HepG2 (cell line): ENCODE measurements around the gene HSPA1A. TPM values are rescaled to one million over a fixed set of nuclear protein-coding genes. Genes with fewer than 3 reads are reported as not detected.

Source experiments
- ARID2 ChIP-seq: sonication (generic); formaldehyde crosslinking; IDR thresholded peaks from 2 replicates; pipeline ENCODE4 v1.8.1; 2022; ENCODE audit warnings: mild to moderate bottlenecking, missing genetic modification reagents, borderline replicate concordance
- GATAD1 ChIP-seq: IDR thresholded peaks from 2 replicates; pipeline ENCODE4 v1.6.1; 2016; ENCODE audit warnings: missing genetic modification reagents, missing compliant biosample characterization
- GTF3A ChIP-seq: sonication (generic); formaldehyde crosslinking; conservative IDR thresholded peaks from 2 replicates; pipeline ENCODE4 v1.4.0; 2020; ENCODE audit warnings: mild to moderate bottlenecking, missing genetic modification reagents
- HNF4G ChIP-seq, 2 experiments: sonication (generic) in 1 of 2; formaldehyde crosslinking in 1 of 2; IDR thresholded peaks; 2 replicates each; pipeline versions ENCODE4 v1.4.0 to v1.6.1; 2011 to 2020; ENCODE audit warnings: borderline replicate concordance in 2 of 2, low read depth in 2 of 2, mild to moderate bottlenecking in 2 of 2, low read length in 1 of 2, missing genetic modification reagents in 1 of 2, moderate library complexity in 1 of 2
- KMT2B ChIP-seq: IDR thresholded peaks from 2 replicates; pipeline ENCODE4 v1.6.1; 2016; ENCODE audit warnings: missing genetic modification reagents, missing compliant biosample characterization
- MED1 ChIP-seq: sonication (generic); formaldehyde crosslinking; IDR thresholded peaks from 2 replicates; pipeline ENCODE4 v1.4.0; 2020; ENCODE audit warnings: missing genetic modification reagents
- MEIS2 ChIP-seq: sonication (generic); formaldehyde crosslinking; IDR thresholded peaks from 2 replicates; pipeline ENCODE4 v1.9.0; 2021; ENCODE audit warnings: mild to moderate bottlenecking, missing genetic modification reagents
- NFE2 ChIP-seq: sonication (generic); formaldehyde crosslinking; IDR thresholded peaks from 2 replicates; pipeline ENCODE4 v1.4.0; 2020; ENCODE audit warnings: missing genetic modification reagents
- NR2F2 ChIP-seq: IDR thresholded peaks from 2 replicates; pipeline ENCODE4 v1.6.1; 2012; ENCODE audit warnings: low read depth, inconsistent platforms, borderline replicate concordance
- PITX1 ChIP-seq: sonication (generic); formaldehyde crosslinking; IDR thresholded peaks from 2 replicates; pipeline ENCODE4 v1.5.1; 2020; ENCODE audit warnings: mild to moderate bottlenecking, missing genetic modification reagents
- U2AF2 ChIP-seq: fragments of 200-400 bp; formaldehyde crosslinking; IDR thresholded peaks from 2 replicates; pipeline ENCODE4 v1.6.1; 2017; ENCODE audit warnings: low read depth, mild to moderate bottlenecking, low read length
- ZBTB38 ChIP-seq: sonication (generic); formaldehyde crosslinking; IDR thresholded peaks from 2 replicates; pipeline ENCODE4 v1.5.1; 2020; ENCODE audit warnings: mild to moderate bottlenecking, missing genetic modification reagents
- ZC3H4 ChIP-seq: sonication (generic); formaldehyde crosslinking; IDR thresholded peaks from 2 replicates; pipeline ENCODE4 v1.4.0; 2020; ENCODE audit warnings: missing genetic modification reagents, borderline replicate concordance
- ZMYM2 ChIP-seq: sonication (generic); formaldehyde crosslinking; IDR thresholded peaks from 2 replicates; pipeline ENCODE4 v1.8.0; 2022; ENCODE audit warnings: mild to moderate bottlenecking, missing genetic modification reagents
- polyA plus RNA-seq, 8 experiments: library from polyadenylated mRNA; depleted of rRNA in 3 of 8; stranded (reverse) in 7 of 8; unstranded in 1 of 8; fragments of >200 nt; fragmentation: Illumina TruSeq in 4 of 8; extraction: Trizol in 4 of 8; gene quantifications; 2 replicates each; pipeline versions ENCODE4 v1.2.1 to v1.2.3, GENCODE V29; 2011 to 2016; ENCODE audit warnings: low read depth in 4 of 8, missing spikeins in 1 of 8, mixed read lengths in 1 of 8; ENCODE audit not compliant: insufficient read depth in 1 of 8
- total RNA-seq, 5 experiments: library from RNA; depleted of rRNA; stranded (reverse); fragments of >200 nt; fragmentation: Illumina TruSeq; extraction: Trizol; gene quantifications; 2 replicates each; pipeline ENCODE4 v1.2.3, GENCODE V29; 2016; ENCODE audit warnings: low read depth in 1 of 5
- TF ChIP-seq, protein P1 (sequence below), 2 experiments: fragments of 450-650 bp in 1 of 2; sonication (generic) in 1 of 2; formaldehyde crosslinking; IDR thresholded peaks; 2 replicates each; pipeline versions ENCODE4 v1.5.0 to v1.8.0; 2020 to 2022; ENCODE audit warnings: mild to moderate bottlenecking in 1 of 2, missing genetic modification reagents in 1 of 2
- TF ChIP-seq, protein P2 (sequence below), 2 experiments: sonication (generic) in 1 of 2; formaldehyde crosslinking in 1 of 2; IDR thresholded peaks; 2 replicates each; pipeline versions ENCODE4 v1.4.0 to v1.6.1; 2018 to 2020; ENCODE audit warnings: missing genetic modification reagents in 2 of 2, borderline replicate concordance in 1 of 2, low read depth in 1 of 2, mild to moderate bottlenecking in 1 of 2, missing biosample characterization in 1 of 2
- TF ChIP-seq, protein P3 (sequence below): sonication (generic); formaldehyde crosslinking; IDR thresholded peaks from 2 replicates; pipeline ENCODE4 v1.4.0; 2020; ENCODE audit warnings: missing genetic modification reagents, borderline replicate concordance
- TF ChIP-seq, protein P4 (sequence below): sonication (generic); formaldehyde crosslinking; IDR thresholded peaks from 2 replicates; pipeline ENCODE4 v1.5.0; 2020; ENCODE audit warnings: mild to moderate bottlenecking, missing genetic modification reagents, borderline replicate concordance

The HSPA1A gene
- total and polyA plus RNA-seq, 2 of the 13 experiments (the other 11 are each of a cell fraction or from before 2014, with no cell fraction given): 44.5 to 85.0 TPM

GRCh38 chr6:31765910-31766794 is 49.2 kb upstream of the HSPA1A start (continued):
- peak; percentile 61; the same call in 1 of the 2 replicates for TF ChIP-seq ZBTB38
- TF ChIP-seq, protein P1, sequence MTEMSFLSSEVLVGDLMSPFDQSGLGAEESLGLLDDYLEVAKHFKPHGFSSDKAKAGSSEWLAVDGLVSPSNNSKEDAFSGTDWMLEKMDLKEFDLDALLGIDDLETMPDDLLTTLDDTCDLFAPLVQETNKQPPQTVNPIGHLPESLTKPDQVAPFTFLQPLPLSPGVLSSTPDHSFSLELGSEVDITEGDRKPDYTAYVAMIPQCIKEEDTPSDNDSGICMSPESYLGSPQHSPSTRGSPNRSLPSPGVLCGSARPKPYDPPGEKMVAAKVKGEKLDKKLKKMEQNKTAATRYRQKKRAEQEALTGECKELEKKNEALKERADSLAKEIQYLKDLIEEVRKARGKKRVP (CRISPR knock-in tag; IDR thresholded peaks at IDR 0.05): peak in 1 of 2 experiments; percentile 18; a peak in 1 of 4 replicates
- no peak for TF ChIP-seq ARID2 (CRISPR knock-in tag)
- no peak for TF ChIP-seq U2AF2
- TF ChIP-seq, protein P2, sequence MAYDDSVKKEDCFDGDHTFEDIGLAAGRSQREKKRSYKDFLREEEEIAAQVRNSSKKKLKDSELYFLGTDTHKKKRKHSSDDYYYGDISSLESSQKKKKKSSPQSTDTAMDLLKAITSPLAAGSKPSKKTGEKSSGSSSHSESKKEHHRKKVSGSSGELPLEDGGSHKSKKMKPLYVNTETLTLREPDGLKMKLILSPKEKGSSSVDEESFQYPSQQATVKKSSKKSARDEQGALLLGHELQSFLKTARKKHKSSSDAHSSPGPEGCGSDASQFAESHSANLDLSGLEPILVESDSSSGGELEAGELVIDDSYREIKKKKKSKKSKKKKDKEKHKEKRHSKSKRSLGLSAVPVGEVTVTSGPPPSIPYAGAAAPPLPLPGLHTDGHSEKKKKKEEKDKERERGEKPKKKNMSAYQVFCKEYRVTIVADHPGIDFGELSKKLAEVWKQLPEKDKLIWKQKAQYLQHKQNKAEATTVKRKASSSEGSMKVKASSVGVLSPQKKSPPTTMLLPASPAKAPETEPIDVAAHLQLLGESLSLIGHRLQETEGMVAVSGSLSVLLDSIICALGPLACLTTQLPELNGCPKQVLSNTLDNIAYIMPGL (CRISPR knock-in tag; IDR thresholded peaks at IDR 0.05; ENCODE audit: borderline replicate concordance in 1 of 2, low read depth in 1 of 2): 0 out of 4 replicates have a peak, but pooled peaks of 1 of the 2 experiments have one; percentile 33
- no peak for TF ChIP-seq HNF4G (IDR thresholded peaks at IDR 0.05; ENCODE audit: borderline replicate concordance, low read depth, low read length)
- TF ChIP-seq HNF4G (CRISPR knock-in tag; IDR thresholded peaks at IDR 0.05; ENCODE audit: borderline replicate concordance, low read depth): no peak
- 0 out of 2 replicates have a peak, but pooled peaks have one; percentile 67 for TF ChIP-seq MED1 (CRISPR knock-in tag)
- no peak for TF ChIP-seq ZMYM2
- TF ChIP-seq, protein P3, sequence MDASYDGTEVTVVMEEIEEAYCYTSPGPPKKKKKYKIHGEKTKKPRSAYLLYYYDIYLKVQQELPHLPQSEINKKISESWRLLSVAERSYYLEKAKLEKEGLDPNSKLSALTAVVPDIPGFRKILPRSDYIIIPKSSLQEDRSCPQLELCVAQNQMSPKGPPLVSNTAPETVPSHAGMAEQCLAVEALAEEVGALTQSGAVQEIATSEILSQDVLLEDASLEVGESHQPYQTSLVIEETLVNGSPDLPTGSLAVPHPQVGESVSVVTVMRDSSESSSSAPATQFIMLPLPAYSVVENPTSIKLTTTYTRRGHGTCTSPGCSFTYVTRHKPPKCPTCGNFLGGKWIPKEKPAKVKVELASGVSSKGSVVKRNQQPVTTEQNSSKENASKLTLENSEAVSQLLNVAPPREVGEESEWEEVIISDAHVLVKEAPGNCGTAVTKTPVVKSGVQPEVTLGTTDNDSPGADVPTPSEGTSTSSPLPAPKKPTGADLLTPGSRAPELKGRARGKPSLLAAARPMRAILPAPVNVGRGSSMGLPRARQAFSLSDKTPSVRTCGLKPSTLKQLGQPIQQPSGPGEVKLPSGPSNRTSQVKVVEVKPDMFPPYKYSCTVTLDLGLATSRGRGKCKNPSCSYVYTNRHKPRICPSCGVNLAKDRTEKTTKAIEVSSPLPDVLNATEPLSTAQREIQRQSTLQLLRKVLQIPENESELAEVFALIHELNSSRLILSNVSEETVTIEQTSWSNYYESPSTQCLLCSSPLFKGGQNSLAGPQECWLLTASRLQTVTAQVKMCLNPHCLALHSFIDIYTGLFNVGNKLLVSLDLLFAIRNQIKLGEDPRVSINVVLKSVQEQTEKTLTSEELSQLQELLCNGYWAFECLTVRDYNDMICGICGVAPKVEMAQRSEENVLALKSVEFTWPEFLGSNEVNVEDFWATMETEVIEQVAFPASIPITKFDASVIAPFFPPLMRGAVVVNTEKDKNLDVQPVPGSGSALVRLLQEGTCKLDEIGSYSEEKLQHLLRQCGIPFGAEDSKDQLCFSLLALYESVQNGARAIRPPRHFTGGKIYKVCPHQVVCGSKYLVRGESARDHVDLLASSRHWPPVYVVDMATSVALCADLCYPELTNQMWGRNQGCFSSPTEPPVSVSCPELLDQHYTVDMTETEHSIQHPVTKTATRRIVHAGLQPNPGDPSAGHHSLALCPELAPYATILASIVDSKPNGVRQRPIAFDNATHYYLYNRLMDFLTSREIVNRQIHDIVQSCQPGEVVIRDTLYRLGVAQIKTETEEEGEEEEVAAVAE (CRISPR knock-in tag): no peak
- TF ChIP-seq GTF3A (CRISPR knock-in tag): no peak
- no peak for TF ChIP-seq MEIS2
- TF ChIP-seq PITX1 (CRISPR knock-in tag): peak; percentile 44; the same call in 1 of the 2 replicates
- no peak; the same call in 1 of the 2 replicates for TF ChIP-seq GATAD1 (CRISPR knock-in tag)
- TF ChIP-seq, protein P4, sequence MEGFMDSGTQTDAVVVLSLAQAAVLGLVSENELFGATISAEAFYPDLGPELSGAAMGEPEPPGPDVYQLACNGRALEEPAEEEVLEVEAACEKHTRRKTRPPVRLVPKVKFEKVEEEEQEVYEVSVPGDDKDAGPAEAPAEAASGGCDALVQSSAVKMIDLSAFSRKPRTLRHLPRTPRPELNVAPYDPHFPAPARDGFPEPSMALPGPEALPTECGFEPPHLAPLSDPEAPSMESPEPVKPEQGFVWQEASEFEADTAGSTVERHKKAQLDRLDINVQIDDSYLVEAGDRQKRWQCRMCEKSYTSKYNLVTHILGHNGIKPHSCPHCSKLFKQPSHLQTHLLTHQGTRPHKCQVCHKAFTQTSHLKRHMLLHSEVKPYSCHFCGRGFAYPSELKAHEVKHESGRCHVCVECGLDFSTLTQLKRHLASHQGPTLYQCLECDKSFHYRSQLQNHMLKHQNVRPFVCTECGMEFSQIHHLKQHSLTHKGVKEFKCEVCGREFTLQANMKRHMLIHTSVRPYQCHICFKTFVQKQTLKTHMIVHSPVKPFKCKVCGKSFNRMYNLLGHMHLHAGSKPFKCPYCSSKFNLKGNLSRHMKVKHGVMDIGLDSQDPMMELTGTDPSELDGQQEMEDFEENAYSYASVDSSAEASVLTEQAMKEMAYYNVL (CRISPR knock-in tag): peak; percentile 51; the same call in 1 of the 2 replicates
- no peak for TF ChIP-seq NFE2 (CRISPR knock-in tag)
- no peak for TF ChIP-seq NR2F2
- 0 out of 2 replicates have a peak, but pooled peaks have one; percentile 36 for TF ChIP-seq KMT2B (CRISPR knock-in tag)
- TF ChIP-seq ZC3H4 (CRISPR knock-in tag): no peak
